ENCODE data around the gene GATM. TPM values are rescaled to one million over a fixed set of nuclear protein-coding genes. Genes with fewer than 3 reads are reported as not detected.
"Not testable (repeated sequence)": the region's sequence is repeated elsewhere in the genome, so short reads cannot be mapped to it uniquely, and the experiment has no call there.

GATM gene
- total RNA-seq, 2 experiments from 2014 or later, result 2.0 to 2.7 TPM

DNA sequence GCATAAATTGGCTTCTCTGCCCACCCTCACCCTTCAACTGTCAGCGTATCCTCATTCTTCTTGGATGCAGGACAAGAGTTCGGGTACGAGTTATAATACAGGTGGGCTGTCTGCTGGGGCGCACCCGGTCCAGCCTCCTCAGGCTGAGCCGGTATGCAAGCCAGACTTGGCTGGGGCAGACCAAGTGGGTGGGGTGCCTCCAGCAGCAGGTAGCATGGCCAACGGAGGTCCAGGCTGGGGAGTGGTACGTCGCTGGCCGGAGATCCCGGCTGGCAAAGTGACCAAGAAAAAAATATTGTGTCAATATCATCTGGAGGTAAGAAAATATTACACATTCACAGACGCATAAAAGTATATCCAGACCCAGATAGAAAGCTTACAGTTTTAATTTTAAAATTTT is 45.6 kb downstream of the GATM start:
- no peaks in the 10 kb centered on the region for H3K9me3 Mint-ChIP-seq (ENCODE audit: low read depth)

DNA sequence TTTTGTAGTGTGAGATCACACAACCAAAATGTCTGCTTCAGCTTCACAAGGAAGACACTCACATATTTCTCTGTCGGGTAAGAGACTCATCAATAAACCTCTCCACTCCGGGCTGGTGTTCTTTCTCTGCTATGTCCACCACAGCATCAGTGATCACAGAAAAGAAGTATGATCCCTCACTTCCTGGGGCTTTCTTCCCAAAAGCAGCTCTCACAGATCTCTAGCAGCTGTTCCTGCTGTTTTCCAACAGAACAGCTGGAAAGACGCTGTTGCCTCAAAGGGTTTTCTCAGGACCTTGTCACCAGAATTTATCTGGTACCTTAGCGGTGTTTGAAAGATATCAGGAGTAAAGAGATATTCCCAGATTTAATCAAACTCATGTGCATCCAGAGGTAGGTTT is 46.4 kb downstream of the GATM start:
- no peak overlapping the region for H3K27ac Mint-ChIP-seq
- CTCF ChIA-PET, result no interaction called here
- DNase-seq (no peak), ATAC-seq (no peak)
- peaks cover 9% of the 10 kb centered on the region for H3K4me1 Mint-ChIP-seq
- H3K27me3 Mint-ChIP-seq, result peaks cover 26% of the 10 kb centered on the region
- H3K4me3 Mint-ChIP-seq, result no peak overlapping the region
- no peaks in the 10 kb centered on the region for H3K36me3 Mint-ChIP-seq
- no peaks in the 10 kb centered on the region for H3K9me3 Mint-ChIP-seq (ENCODE audit: low read depth)

More for the DNA sequence above, 45.6 kb downstream of the GATM start:
- CTCF ChIA-PET, result no interaction called here
- H3K27ac Mint-ChIP-seq, result no peak overlapping the region
- no peaks in the 10 kb centered on the region for H3K36me3 Mint-ChIP-seq
- peaks cover 21% of the 10 kb centered on the region for H3K27me3 Mint-ChIP-seq
- H3K4me3 Mint-ChIP-seq, result no peak overlapping the region
- ATAC-seq (no peak), DNase-seq (no peak)
- peaks cover 10% of the 10 kb centered on the region for H3K4me1 Mint-ChIP-seq

DNA sequence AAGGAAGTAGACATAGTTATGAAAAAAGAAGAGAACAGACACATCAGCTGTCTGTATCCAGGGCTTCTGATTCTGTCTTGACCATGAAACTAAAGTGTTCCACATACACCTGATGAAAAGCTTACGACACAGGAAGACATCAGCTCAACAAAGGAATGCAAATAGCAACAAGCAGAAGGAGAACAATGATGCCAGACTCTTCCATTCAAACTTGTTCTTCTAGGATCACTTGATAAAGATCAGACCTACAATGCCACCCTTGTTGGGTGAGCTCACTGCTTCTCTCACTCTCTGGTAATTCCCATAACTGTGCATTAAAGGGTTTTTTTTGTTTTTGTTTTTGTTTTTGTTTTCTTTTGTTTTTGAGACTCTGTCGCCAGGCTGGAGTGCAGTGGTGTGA is 49.7 kb downstream of the GATM start:
- Mint-ChIP-seq H3K36me3 (no peaks in the 10 kb centered on the region), H3K9me3 (ENCODE audit: low read depth) (no peaks in the 10 kb centered on the region), H3K4me3 (no peak overlapping the region), H3K4me1 (no peaks in the 10 kb centered on the region), H3K27ac (no peak overlapping the region), H3K27me3 (peaks cover 43% of the 10 kb centered on the region)
- ATAC-seq (no peak), DNase-seq (no peak)
- CTCF ChIA-PET, result no interaction called here

DNA sequence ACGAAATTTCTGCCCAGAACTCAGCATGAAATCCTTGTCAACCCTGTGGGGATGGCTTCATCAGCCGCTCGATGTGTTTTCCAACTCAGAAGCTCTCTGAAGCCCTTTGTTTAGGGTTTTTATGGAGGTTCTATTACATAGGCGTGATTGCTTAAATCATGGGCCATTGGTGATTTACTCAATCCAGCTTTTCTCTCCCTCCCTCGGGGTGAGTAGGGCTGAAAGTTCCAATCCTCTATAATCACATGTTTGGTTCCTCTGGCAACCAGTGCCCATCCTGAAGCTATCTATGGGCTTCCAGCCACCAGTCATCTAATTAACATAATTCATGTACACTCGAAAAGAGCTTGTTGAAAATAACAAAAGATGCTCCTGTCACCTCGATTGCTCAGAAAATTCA is 51.6 kb downstream of the GATM start:
- CTCF ChIA-PET, result interaction anchor here (0.7 to 1.1 kb wide), 2 partner anchors 164 to 748 kb away, joined by 3 read pairs; no protein-coding TSS in a partner anchor
- no peak overlapping the region for H3K27ac Mint-ChIP-seq
- H3K27me3 Mint-ChIP-seq, result peaks cover 35% of the 10 kb centered on the region
- no peak overlapping the region for H3K4me3 Mint-ChIP-seq
- no peak for DNase-seq
- no peaks in the 10 kb centered on the region for H3K9me3 Mint-ChIP-seq (ENCODE audit: low read depth)
- H3K36me3 Mint-ChIP-seq, result no peaks in the 10 kb centered on the region
- no peak for ATAC-seq
- no peaks in the 10 kb centered on the region for H3K4me1 Mint-ChIP-seq

DNA sequence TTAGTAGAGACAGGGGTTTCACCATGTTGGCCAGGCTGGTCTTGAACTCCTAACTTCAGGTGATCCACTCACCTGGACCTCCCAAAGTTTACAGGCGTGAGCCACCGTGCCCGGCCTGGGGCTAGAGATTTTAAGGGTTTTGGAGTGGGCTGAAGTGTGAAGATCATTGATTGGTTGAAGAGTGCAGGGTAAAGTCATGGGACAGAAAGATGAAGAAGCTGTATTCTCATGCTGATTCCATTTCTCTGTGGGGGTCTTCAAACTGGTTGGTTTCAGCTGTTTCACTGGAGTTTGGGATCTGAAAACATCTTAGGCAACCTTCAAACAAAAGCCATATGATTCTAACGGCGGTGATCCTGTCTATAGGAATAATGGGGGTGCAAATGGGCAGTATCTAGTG is 52.1 kb downstream of the GATM start:
- H3K4me1 Mint-ChIP-seq, result no peaks in the 10 kb centered on the region
- H3K27ac Mint-ChIP-seq, result no peak overlapping the region
- CTCF ChIA-PET, result interaction anchor here (0.6 to 1.1 kb wide), 2 partner anchors 124 to 163 kb away, joined by 3 read pairs; no protein-coding TSS in a partner anchor
- no peak for ATAC-seq
- no peak for DNase-seq
- no peaks in the 10 kb centered on the region for H3K36me3 Mint-ChIP-seq
- H3K27me3 Mint-ChIP-seq, result peaks cover 35% of the 10 kb centered on the region
- H3K9me3 Mint-ChIP-seq (ENCODE audit: low read depth), result no peaks in the 10 kb centered on the region
- H3K4me3 Mint-ChIP-seq, result no peak overlapping the region

DNA sequence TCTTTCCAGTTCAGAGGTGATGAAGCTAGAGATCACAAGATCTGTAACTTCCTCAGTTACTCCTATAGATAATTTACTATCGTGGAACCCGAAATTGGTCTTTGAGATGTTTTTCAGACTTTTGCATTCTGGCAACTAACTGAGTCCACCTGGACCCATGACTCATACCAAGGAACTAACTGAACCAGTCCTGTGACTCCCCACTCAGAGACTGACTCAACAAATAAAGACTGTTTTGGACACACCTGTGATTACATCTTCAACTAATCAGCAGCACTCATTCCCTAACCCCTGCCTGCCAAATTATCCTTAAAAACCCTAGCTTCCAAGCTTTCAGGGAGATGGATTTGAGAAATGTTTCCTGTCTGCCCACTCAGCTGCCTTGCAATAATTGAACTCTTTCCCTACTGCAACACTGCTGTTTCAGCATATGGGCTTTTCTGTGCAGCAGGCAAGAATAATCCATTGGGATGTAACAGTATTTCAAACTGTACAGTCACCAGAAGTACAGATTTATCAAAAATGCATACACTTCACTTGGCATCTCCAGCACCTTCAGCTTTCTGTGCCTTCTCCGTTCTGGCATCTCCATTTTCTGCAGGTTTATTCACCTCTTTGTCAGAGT is 57.7 kb downstream of the GATM start:
- Mint-ChIP-seq H3K9me3 (ENCODE audit: low read depth) (no peaks in the 10 kb centered on the region), H3K27me3 (peaks cover 24% of the 10 kb centered on the region), H3K4me1 (no peaks in the 10 kb centered on the region), H3K36me3 (no peaks in the 10 kb centered on the region), H3K4me3 (no peak overlapping the region), H3K27ac (no peak overlapping the region)
- CTCF ChIA-PET, result no interaction called here
- ATAC-seq (no peak), DNase-seq (no peak)

DNA sequence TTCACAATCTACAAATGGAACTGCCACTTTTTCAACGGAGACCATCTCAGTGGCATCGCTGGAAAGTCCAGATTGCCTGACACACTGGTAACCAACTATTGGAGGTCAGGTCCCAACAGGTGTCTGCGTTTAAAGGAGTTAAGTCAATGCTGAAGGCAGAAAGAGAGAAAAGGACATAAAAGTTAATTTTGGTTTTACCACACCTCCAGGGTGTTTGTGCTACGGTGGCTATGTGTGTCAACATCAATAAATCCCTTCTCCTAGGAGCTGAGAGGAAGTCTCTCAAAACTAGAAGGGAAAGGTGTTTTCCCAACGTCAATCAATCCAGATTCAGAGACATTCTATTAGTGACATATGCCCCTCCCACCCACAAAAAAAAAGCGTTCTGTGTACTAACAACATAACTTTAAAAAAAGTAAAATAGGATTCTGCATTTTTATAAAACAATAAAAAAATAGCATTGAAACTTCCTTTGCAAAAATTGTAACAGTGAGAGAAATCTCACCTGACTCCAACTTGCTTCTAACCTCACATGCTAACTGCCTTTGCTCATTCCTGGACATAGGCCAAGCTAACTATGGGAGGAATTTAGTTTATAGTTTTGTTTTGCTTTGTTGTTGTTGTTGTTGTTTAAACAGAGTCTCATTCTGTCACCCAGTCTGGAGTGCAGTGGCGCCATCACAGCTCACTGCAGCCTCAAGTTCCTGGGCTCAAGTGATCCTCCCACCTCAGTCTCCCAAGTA is 58.7 kb downstream of the GATM start:
- Mint-ChIP-seq H3K27ac (no peak overlapping the region), H3K9me3 (ENCODE audit: low read depth) (no peaks in the 10 kb centered on the region), H3K4me1 (no peaks in the 10 kb centered on the region), H3K4me3 (no peak overlapping the region), H3K27me3 (peaks cover 21% of the 10 kb centered on the region), H3K36me3 (no peaks in the 10 kb centered on the region)
- CTCF ChIA-PET, result no interaction called here
- DNase-seq, result no peak
- no peak for ATAC-seq

DNA sequence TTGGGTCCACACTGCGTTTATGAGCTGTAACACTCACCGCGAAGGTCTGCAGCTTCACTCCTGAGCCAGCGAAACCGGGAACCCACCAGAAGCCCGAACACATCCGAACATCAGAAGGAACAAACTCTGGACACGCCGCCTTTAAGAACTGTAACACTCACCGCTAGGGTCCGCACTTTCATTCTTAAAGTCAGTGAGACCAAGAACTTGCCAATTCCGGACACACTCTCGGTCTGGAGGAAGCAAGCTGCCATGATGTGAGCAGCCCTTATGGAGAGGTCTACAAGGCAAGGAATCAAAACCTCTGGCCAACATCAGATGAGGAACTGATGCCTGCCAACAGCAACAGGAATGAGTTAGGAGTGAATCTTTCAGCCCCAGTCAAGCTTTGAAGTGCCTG is 63.4 kb downstream of the GATM start:
- ATAC-seq (no peak), DNase-seq (peak; percentile 42)
- CTCF ChIA-PET, result interaction anchor here (0.7 to 1.1 kb wide), 2 partner anchors 61 to 87 kb away, joined by 3 read pairs; a partner anchor contains a TSS
- H3K27ac Mint-ChIP-seq, result no peak overlapping the region
- no peaks in the 10 kb centered on the region for H3K4me1 Mint-ChIP-seq
- H3K4me3 Mint-ChIP-seq, result no peak overlapping the region
- H3K27me3 Mint-ChIP-seq, result peaks cover 20% of the 10 kb centered on the region
- H3K36me3 Mint-ChIP-seq, result no peaks in the 10 kb centered on the region
- H3K9me3 Mint-ChIP-seq (ENCODE audit: low read depth), result no peaks in the 10 kb centered on the region

DNA sequence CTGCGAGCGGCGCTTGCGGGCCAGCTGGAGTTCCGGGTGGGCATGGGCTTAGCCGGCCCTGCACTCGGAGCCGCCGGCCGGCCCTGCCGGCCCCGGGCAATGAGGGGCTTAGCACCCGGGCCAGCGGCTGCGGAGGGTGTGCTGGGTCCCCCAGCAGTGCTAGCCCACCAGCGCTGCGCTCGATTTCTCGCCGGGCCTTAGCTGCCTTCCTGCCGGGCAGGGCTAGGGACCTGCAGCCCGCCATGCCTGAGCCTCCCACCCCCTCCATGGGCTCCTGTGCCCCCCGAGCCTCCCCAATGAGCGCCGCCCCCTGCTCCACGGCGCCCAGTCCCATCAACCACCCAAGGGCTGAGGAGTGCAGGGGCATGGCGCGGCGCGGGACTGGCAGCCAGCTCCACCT is 64.2 kb downstream of the GATM start:
- CTCF ChIA-PET; H3K27ac Mint-ChIP-seq; ATAC-seq; DNase-seq; H3K36me3 Mint-ChIP-seq; H3K4me3 Mint-ChIP-seq; H3K4me1 Mint-ChIP-seq; H3K9me3 Mint-ChIP-seq (ENCODE audit: low read depth): not testable (repeated sequence)
- H3K27me3 Mint-ChIP-seq, result peaks cover 20% of the 10 kb centered on the region

Other genes with a start within 250 kb of the GATM start
- not detected for gene DUOXA1, start 248.7 kb downstream of the GATM start, total RNA-seq
- gene DUOX1, start 248.6 kb downstream of the GATM start, total RNA-seq, result under 1 TPM in 1 of 2 experiments, not detected in 1; 0.07 TPM
- gene SHF, start 190.6 kb downstream of the GATM start, total RNA-seq, result 1 to 10 TPM; 2.2 to 4.5 TPM
- not detected for gene SLC28A2, start 126.3 kb downstream of the GATM start, total RNA-seq
- 1 to 10 TPM; 2.9 to 4.1 TPM for gene SLC30A4, start 144.2 kb upstream of the GATM start, total RNA-seq
- 10 to 100 TPM; 33.6 to 35.7 TPM for gene BLOC1S6, start 208.8 kb upstream of the GATM start, total RNA-seq

All from activated CD8-positive, alpha-beta memory T cell treated with anti-CD3 and anti-CD28 coated beads, Interleukin-2, amount 10 ng/mL, durations not matched to agents 7 days and 5 days (primary cell).